ENCODE measurements around the gene AGER.
"Not testable (repeated sequence)": the region's sequence is repeated elsewhere in the genome, so short reads cannot be mapped to it uniquely, and the experiment has no call there.

Gene AGER

GRCh38 chr6:32148289-32149091 lies 35.6 kb downstream of the AGER start:
- DNase-seq (ENCODE audit: low read depth, low spot score): peak; percentile 93

- no peak for DNase-seq (ENCODE audit: low read depth, low spot score)
These were observed 36.5 kb downstream of the AGER start for GRCh38 chr6:32147401-32148132.

- no peak for DNase-seq (ENCODE audit: low read depth, low spot score)
These were observed 37.4 kb downstream of the AGER start for GRCh38 chr6:32146687-32147086.

- DNase-seq (ENCODE audit: low read depth, low spot score): no peak
These were observed 37.8 kb downstream of the AGER start for GRCh38 chr6:32146287-32146686.

DNA sequence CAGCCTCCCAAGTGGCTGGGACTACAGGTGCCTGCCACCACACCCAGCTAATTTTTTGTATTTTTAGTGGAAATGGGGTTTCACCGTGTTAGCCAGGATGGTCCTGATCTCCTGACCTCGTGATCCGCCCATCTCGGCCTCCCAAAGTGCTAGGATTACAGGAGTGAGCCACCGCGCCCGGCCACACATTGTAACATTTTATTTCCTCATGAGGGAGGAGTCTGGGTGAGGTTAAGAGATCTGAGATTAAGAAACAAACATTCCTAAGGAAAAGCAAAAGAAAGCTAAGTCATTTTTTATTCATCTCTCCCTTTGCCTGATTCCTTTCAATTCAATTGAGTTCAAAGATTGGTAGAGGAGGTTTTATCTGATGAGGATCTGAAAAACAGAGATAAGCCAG lies 39.8 kb downstream of the AGER start:
- DNase-seq (ENCODE audit: low read depth, low spot score): not testable (repeated sequence)

DNA sequence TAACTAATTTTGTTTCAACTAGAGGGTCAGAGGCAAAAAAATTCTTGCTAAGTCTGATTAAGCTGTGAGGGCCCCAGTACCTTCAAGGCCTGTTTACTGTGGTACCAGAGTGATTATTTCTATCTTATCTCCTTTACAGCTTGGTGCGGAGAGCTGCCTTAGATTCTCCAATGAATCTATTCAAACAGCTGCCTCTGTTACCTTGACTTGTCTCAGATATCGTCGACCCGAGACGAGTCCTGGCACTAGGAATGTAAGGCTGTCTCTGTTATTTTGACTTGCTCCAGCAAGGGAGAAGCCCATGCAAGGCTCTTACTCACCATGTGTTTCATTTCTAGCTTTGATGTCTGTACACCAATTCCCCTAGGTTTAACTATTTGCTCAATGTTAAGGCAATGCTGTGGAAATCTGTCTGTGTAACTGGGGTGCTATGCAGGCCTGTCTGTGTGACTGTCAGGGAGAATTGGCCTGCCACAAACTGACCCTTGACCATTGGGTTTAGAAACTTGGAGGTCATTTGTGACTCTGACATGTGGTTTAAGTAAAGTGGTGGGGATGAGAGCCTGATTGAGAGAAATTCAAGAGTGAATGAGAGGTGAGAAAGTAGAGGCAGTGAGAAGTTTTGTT lies 43.5 kb downstream of the AGER start:
- no peak for DNase-seq (ENCODE audit: low read depth, low spot score)

GRCh38 chr6:32139590-32139989 lies 44.5 kb downstream of the AGER start:
- no peak for DNase-seq (ENCODE audit: low read depth, low spot score)

GRCh38 chr6:32137454-32137853 lies 46.6 kb downstream of the AGER start:
- no peak for DNase-seq (ENCODE audit: low read depth, low spot score)

GRCh38 chr6:32133786-32134185 lies 50.3 kb downstream of the AGER start:
- no peak for DNase-seq (ENCODE audit: low read depth, low spot score)

DNA sequence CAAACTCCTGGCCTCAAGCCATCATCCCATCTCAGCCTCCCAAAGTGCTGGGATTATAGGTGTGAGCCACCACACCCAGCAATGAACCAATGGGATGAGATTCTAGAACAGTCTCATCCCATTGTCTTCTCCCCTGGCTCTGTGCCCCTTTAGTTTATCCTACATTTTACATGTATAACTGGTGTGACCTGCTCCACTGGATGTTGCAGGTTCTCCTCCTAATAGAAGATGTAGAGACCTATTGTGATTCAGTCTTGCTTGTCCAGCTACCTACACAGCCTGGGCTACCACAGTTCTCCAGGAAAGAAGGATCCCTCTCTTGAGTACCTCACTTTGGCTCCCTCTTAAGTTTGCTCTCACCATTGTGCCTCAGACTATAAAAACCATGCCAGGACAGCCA lies 51.9 kb downstream of the AGER start:
- DNase-seq (ENCODE audit: low read depth, low spot score): no peak

DNA sequence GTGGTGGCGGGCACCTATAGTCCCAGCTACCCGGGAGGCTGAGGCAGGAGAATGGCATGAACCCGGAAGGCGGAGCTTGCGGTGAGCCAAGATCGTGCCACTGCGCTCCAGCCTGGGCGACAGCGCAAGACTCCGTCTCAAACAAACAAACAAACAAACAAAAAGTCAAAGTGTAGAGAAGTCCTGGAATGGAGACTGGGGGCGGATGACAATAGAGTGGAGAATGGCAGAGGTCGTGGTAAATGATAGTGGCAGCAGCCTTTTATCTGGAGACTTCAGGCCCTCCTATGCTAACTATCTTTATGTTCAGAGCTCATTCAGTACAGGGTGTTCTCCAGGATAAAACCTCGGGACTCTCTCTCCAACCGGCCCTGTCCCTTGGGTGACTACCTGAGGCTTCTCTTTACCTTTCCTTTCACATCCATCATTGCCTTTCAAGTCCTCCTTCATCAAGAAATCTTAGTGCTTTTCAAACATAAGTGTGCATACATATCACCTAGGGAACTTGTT lies 52.6 kb downstream of the AGER start:
- no peak for DNase-seq (ENCODE audit: low read depth, low spot score)
